Measurements from ENCODE around the gene NT5C.
"Not testable (repeated sequence)": the region's sequence is repeated elsewhere in the genome, so short reads cannot be mapped to it uniquely, and the experiment has no call there.

The NT5C gene

DNA sequence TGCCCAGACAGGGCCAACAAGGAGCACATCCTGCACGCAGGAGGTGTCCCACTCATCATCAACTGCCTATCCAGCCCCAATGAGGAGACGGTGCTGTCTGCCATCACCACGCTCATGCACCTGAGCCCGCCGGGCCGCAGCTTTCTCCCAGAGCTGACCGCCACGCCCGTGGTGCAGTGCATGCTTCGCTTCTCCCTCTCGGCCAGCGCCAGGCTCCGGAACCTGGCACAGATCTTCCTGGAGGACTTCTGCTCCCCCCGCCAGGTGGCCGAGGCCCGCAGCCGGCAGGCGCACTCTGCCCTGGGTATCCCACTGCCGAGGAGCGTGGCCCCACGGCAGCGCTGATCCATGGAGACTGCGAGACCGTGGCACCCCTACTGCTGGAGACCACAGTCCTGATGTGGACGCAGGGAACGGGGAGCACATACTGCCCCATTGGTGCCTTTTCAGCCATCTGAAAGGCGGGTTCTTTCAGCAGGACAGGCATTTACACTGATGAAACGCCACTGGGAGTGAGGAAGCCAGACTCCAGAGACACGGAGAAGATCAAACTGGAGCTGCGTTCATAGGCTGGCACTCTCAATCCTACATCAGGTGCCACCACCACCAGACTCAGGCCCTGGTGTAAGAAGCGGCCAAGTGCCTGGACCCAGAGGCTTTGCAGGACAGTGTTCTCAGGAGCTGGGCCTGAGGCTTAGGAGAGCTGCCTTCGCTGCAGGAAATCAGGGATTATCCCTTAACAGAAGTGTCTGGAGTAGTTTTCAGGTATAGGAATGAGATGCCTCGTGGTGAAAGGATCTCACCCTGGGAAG lies 2.6 kb downstream of the NT5C start:
- Histone ChIP-seq H3K9me2 (replicated peaks; ENCODE audit: insufficient read depth, low read length) (no peaks in the 10 kb centered on the region), H4K20me1 (ENCODE audit: insufficient read depth, low read length) (no peaks in the 10 kb centered on the region), H3K27me3 (replicated peaks; ENCODE audit: insufficient read depth, low read length) (no peaks in the 10 kb centered on the region), H3K9me3 (replicated peaks; ENCODE audit: insufficient read depth, low read length) (no peaks in the 10 kb centered on the region), H3K4me2 (ENCODE audit: low read depth, low read length) (no peak overlapping the region), H3K4me3 (ENCODE audit: low read length) (no peak overlapping the region), H3K9ac (ENCODE audit: low read length) (no peak overlapping the region), H3K27ac (ENCODE audit: low read length) (no peak overlapping the region), H3K36me3 (replicated peaks; ENCODE audit: insufficient read depth, low read length) (no peaks in the 10 kb centered on the region), H3K79me2 (ENCODE audit: low read length) (peaks cover 6% of the 10 kb centered on the region; the same call in 1 of the 2 replicates), H3F3A (ENCODE audit: insufficient read depth, low read length) (no peaks in the 10 kb centered on the region), H3K4me1 (ENCODE audit: low read length) (peaks cover 7% of the 10 kb centered on the region), H2AFZ (ENCODE audit: low read length) (no peak overlapping the region)
- no peak for DNase-seq
- no peak for TF ChIP-seq EZH2phosphoT487 (IDR thresholded peaks at IDR 0.05; ENCODE audit: low read length)
- TF ChIP-seq, protein P1, sequence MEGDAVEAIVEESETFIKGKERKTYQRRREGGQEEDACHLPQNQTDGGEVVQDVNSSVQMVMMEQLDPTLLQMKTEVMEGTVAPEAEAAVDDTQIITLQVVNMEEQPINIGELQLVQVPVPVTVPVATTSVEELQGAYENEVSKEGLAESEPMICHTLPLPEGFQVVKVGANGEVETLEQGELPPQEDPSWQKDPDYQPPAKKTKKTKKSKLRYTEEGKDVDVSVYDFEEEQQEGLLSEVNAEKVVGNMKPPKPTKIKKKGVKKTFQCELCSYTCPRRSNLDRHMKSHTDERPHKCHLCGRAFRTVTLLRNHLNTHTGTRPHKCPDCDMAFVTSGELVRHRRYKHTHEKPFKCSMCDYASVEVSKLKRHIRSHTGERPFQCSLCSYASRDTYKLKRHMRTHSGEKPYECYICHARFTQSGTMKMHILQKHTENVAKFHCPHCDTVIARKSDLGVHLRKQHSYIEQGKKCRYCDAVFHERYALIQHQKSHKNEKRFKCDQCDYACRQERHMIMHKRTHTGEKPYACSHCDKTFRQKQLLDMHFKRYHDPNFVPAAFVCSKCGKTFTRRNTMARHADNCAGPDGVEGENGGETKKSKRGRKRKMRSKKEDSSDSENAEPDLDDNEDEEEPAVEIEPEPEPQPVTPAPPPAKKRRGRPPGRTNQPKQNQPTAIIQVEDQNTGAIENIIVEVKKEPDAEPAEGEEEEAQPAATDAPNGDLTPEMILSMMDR (IDR thresholded peaks at IDR 0.05; ENCODE audit: low read length), result no peak
- TF ChIP-seq EZH2 (optimal IDR thresholded peaks at IDR 0.05; ENCODE audit: low read depth, low read length), result no peak

GRCh38 chr17:75127936-75128335 lies 3.6 kb downstream of the NT5C start:
- H3K9me3 ChIP-seq (replicated peaks; ENCODE audit: insufficient read depth, low read length); H3K9ac ChIP-seq (ENCODE audit: low read length); DNase-seq; H3K27me3 ChIP-seq (replicated peaks; ENCODE audit: insufficient read depth, low read length); H4K20me1 ChIP-seq (ENCODE audit: insufficient read depth, low read length); H3K79me2 ChIP-seq (ENCODE audit: low read length); H3K36me3 ChIP-seq (replicated peaks; ENCODE audit: insufficient read depth, low read length); H3K4me3 ChIP-seq (ENCODE audit: low read length); H3K4me2 ChIP-seq (ENCODE audit: low read depth, low read length); H3K4me1 ChIP-seq (ENCODE audit: low read length); H2AFZ ChIP-seq (ENCODE audit: low read length); H3F3A ChIP-seq (ENCODE audit: insufficient read depth, low read length); H3K9me2 ChIP-seq (replicated peaks; ENCODE audit: insufficient read depth, low read length); H3K27ac ChIP-seq (ENCODE audit: low read length): not testable (repeated sequence)

GRCh38 chr17:75126954-75127353 lies 4.6 kb downstream of the NT5C start:
- Histone ChIP-seq H3K4me1 (ENCODE audit: low read length) (peaks cover 7% of the 10 kb centered on the region), H3K27ac (ENCODE audit: low read length) (no peak overlapping the region), H4K20me1 (ENCODE audit: insufficient read depth, low read length) (no peaks in the 10 kb centered on the region), H3K9me2 (replicated peaks; ENCODE audit: insufficient read depth, low read length) (no peaks in the 10 kb centered on the region), H3K9ac (ENCODE audit: low read length) (no peak overlapping the region), H3K9me3 (replicated peaks; ENCODE audit: insufficient read depth, low read length) (no peaks in the 10 kb centered on the region), H3K79me2 (ENCODE audit: low read length) (peaks cover 6% of the 10 kb centered on the region; the same call in 1 of the 2 replicates), H3K27me3 (replicated peaks; ENCODE audit: insufficient read depth, low read length) (no peaks in the 10 kb centered on the region), H2AFZ (ENCODE audit: low read length) (no peak overlapping the region), H3K4me2 (ENCODE audit: low read depth, low read length) (no peak overlapping the region), H3K36me3 (replicated peaks; ENCODE audit: insufficient read depth, low read length) (no peaks in the 10 kb centered on the region), H3F3A (ENCODE audit: insufficient read depth, low read length) (no peaks in the 10 kb centered on the region), H3K4me3 (ENCODE audit: low read length) (no peak overlapping the region)
- no peak for DNase-seq
- TF ChIP-seq EZH2phosphoT487 (IDR thresholded peaks at IDR 0.05; ENCODE audit: low read length) (no peak), EZH2 (optimal IDR thresholded peaks at IDR 0.05; ENCODE audit: low read depth, low read length) (no peak)
- TF ChIP-seq, protein P1 (IDR thresholded peaks at IDR 0.05; ENCODE audit: low read length), result no peak

GRCh38 chr17:75125984-75126383 lies 5.6 kb downstream of the NT5C start:
- Histone ChIP-seq H3K9ac (ENCODE audit: low read length) (no peak overlapping the region), H3K4me1 (ENCODE audit: low read length) (peaks cover 7% of the 10 kb centered on the region)

More at GRCh38 chr17:75125984-75126383, 5.6 kb downstream of the NT5C start:
- no peak overlapping the region for H3K4me3 ChIP-seq (ENCODE audit: low read length)
- H3K9me3 ChIP-seq (replicated peaks; ENCODE audit: insufficient read depth, low read length), result no peaks in the 10 kb centered on the region
- H3K27ac ChIP-seq (ENCODE audit: low read length), result no peak overlapping the region
- peak; percentile 12 for DNase-seq
- H2AFZ ChIP-seq (ENCODE audit: low read length), result no peak overlapping the region
- peaks cover 6% of the 10 kb centered on the region; the same call in 1 of the 2 replicates for H3K79me2 ChIP-seq (ENCODE audit: low read length)
- no peaks in the 10 kb centered on the region for H3K9me2 ChIP-seq (replicated peaks; ENCODE audit: insufficient read depth, low read length)
- no peaks in the 10 kb centered on the region for H3K36me3 ChIP-seq (replicated peaks; ENCODE audit: insufficient read depth, low read length)
- H3F3A ChIP-seq (ENCODE audit: insufficient read depth, low read length), result no peaks in the 10 kb centered on the region
- no peaks in the 10 kb centered on the region for H4K20me1 ChIP-seq (ENCODE audit: insufficient read depth, low read length)
- H3K27me3 ChIP-seq (replicated peaks; ENCODE audit: insufficient read depth, low read length), result no peaks in the 10 kb centered on the region
- no peak overlapping the region for H3K4me2 ChIP-seq (ENCODE audit: low read depth, low read length)
- TF ChIP-seq, protein P1 (IDR thresholded peaks at IDR 0.05; ENCODE audit: low read length), result no peak
- TF ChIP-seq EZH2phosphoT487 (IDR thresholded peaks at IDR 0.05; ENCODE audit: low read length), result no peak
- no peak for TF ChIP-seq EZH2 (optimal IDR thresholded peaks at IDR 0.05; ENCODE audit: low read depth, low read length)

Measured in MM.1S (cell line).